OCI-LY1 (cell line): ENCODE data around the gene DTX3.

Experiments used
- H2AFZ ChIP-seq: fragments of 200-600 bp; sonication (generic), shearing (Covaris generic); 2 replicates; pipeline ENCODE4 v1.6.0; 2014; ENCODE audit warnings: antibody characterized with exemption, mild to moderate bottlenecking, low read length
- H3F3A ChIP-seq: fragments of 200-600 bp; sonication (generic), shearing (Covaris generic); 2 replicates; pipeline ENCODE4 v1.6.0; 2014; ENCODE audit warnings: mild to moderate bottlenecking, antibody characterized with exemption, low read length, moderate library complexity; ENCODE audit not compliant: insufficient read depth
- H3K27ac ChIP-seq: fragments of 200-600 bp; sonication (generic); 2 replicates; pipeline ENCODE4 v1.5.1; 2014; ENCODE audit warnings: low read length, mixed run types, mild to moderate bottlenecking, low read depth; ENCODE audit not compliant: poor library complexity, severe bottlenecking
- H3K27me3 ChIP-seq: fragments of 200-600 bp; sonication (generic); 2 replicates; pipeline ENCODE4 v1.6.0; 2014; ENCODE audit warnings: antibody characterized with exemption, mild to moderate bottlenecking, low read length, moderate library complexity; ENCODE audit not compliant: insufficient read depth
- H3K36me3 ChIP-seq: fragments of 200-600 bp; sonication (generic); 2 replicates; pipeline ENCODE4 v1.6.1; 2014; ENCODE audit warnings: mild to moderate bottlenecking, antibody characterized with exemption, low read length, moderate library complexity, mixed read lengths; ENCODE audit not compliant: insufficient read depth
- H3K4me1 ChIP-seq: fragments of 200-600 bp; sonication (generic); 2 replicates; pipeline ENCODE4 v1.5.1; 2014; ENCODE audit warnings: mild to moderate bottlenecking, low read length, moderate library complexity; ENCODE audit not compliant: insufficient read depth, severe bottlenecking
- H3K4me2 ChIP-seq: fragments of 200-600 bp; sonication (generic), shearing (Covaris generic); 2 replicates; pipeline ENCODE4 v1.6.1; 2014; ENCODE audit warnings: low read length
- H3K4me3 ChIP-seq: fragments of 200-600 bp; sonication (generic); 2 replicates; pipeline ENCODE4 v1.5.1; 2014; ENCODE audit warnings: low read length, low read depth, mild to moderate bottlenecking, mixed read lengths; ENCODE audit not compliant: poor library complexity, severe bottlenecking
- H3K79me2 ChIP-seq: fragments of 200-600 bp; shearing (Covaris generic); 2 replicates; pipeline ENCODE4 v1.6.1; 2016; ENCODE audit warnings: mixed run types, low read length, mixed read lengths; ENCODE audit not compliant: insufficient read depth
- H3K9ac ChIP-seq: fragments of 200-600 bp; sonication (generic), shearing (Covaris generic); 2 replicates; pipeline ENCODE4 v1.6.1; 2014; ENCODE audit warnings: mild to moderate bottlenecking, low read length, mixed read lengths
- H3K9me2 ChIP-seq: fragments of 200-600 bp; sonication (generic), shearing (Covaris generic); 2 replicates; pipeline ENCODE4 v1.6.1; 2014; ENCODE audit warnings: low read depth, mild to moderate bottlenecking, low read length, mixed read lengths
- H3K9me3 ChIP-seq: fragments of 200-600 bp; shearing (Covaris generic); 2 replicates; pipeline ENCODE4 v1.6.1; 2014; ENCODE audit warnings: low read length, mixed read lengths
- H4K20me1 ChIP-seq: fragments of 200-600 bp; sonication (generic), shearing (Covaris generic); 2 replicates; pipeline ENCODE4 v1.6.0; 2016; ENCODE audit warnings: mild to moderate bottlenecking, low read length; ENCODE audit not compliant: insufficient read depth
- EZH2 ChIP-seq: fragments of 200-600 bp; sonication (generic), shearing (Covaris generic); IDR thresholded peaks from 2 replicates; pipeline ENCODE4 v1.8.0; 2017; ENCODE audit warnings: borderline replicate concordance, mixed run types, mild to moderate bottlenecking, antibody characterized with exemption, low read length, moderate library complexity, mixed read lengths
- TF ChIP-seq, protein P1 (sequence below): fragments of 200-600 bp; sonication (generic), shearing (Covaris generic); IDR thresholded peaks from 2 replicates; pipeline ENCODE4 v1.5.1; 2017; ENCODE audit warnings: mild to moderate bottlenecking, antibody characterized with exemption, low read length, moderate library complexity, mixed read lengths

Gene DTX3

GRCh38 chr12:57604992-57605810, 577 bp downstream of the DTX3 start:
- peaks cover 16% of the 10 kb centered on the region for H3K4me1 ChIP-seq
- H3K9ac ChIP-seq = peak overlapping the region; percentile 72
- no peaks in the 10 kb centered on the region for H3K9me3 ChIP-seq
- no peaks in the 10 kb centered on the region for H3F3A ChIP-seq
- no peaks in the 10 kb centered on the region for H3K79me2 ChIP-seq
- H4K20me1 ChIP-seq = no peaks in the 10 kb centered on the region
- H3K36me3 ChIP-seq = peaks cover 14% of the 10 kb centered on the region; the same call in 1 of the 2 replicates
- no peaks in the 10 kb centered on the region for H3K9me2 ChIP-seq
- no peak overlapping the region for H2AFZ ChIP-seq
- no peak overlapping the region for H3K27ac ChIP-seq
- H3K4me2 ChIP-seq = peak overlapping the region; percentile 94
- peak overlapping the region; percentile 70 for H3K4me3 ChIP-seq
- TF ChIP-seq, protein P1, sequence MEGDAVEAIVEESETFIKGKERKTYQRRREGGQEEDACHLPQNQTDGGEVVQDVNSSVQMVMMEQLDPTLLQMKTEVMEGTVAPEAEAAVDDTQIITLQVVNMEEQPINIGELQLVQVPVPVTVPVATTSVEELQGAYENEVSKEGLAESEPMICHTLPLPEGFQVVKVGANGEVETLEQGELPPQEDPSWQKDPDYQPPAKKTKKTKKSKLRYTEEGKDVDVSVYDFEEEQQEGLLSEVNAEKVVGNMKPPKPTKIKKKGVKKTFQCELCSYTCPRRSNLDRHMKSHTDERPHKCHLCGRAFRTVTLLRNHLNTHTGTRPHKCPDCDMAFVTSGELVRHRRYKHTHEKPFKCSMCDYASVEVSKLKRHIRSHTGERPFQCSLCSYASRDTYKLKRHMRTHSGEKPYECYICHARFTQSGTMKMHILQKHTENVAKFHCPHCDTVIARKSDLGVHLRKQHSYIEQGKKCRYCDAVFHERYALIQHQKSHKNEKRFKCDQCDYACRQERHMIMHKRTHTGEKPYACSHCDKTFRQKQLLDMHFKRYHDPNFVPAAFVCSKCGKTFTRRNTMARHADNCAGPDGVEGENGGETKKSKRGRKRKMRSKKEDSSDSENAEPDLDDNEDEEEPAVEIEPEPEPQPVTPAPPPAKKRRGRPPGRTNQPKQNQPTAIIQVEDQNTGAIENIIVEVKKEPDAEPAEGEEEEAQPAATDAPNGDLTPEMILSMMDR = no peak
- TF ChIP-seq EZH2 = no peak
- no peaks in the 10 kb centered on the region for H3K27me3 ChIP-seq

DNA sequence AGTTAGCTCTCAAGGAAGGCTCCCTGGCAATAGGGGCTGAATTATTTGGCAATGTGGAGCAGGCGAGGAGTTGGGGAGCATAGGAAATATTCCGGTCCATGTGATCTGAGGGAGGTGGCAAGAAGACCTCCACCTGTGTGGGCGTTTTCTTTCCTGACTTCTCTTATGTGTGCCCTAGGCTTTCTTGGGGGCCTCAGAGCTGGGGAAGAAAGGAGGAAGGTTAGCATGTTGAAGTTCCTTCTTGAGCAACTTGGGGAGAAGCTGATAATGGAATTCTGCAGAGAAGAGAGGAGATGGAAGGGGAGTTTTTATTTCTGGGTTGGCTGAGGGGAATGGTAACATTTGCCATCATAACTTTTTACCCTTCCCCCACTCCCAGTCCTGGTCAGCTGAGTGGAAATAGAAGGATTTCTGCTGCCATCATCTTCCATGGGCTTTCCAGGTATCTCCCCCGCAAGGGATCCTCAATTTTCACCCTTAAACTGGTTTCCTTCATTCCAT, 1.2 kb downstream of the DTX3 start:
- Histone ChIP-seq H3K79me2 (no peaks in the 10 kb centered on the region), H3K9me3 (no peaks in the 10 kb centered on the region), H3K4me1 (peaks cover 16% of the 10 kb centered on the region), H4K20me1 (no peaks in the 10 kb centered on the region), H3K27me3 (no peaks in the 10 kb centered on the region), H3K9ac (no peak overlapping the region; the same call in 1 of the 2 replicates), H3K9me2 (no peaks in the 10 kb centered on the region), H3K27ac (no peak overlapping the region), H3K4me3 (peak overlapping the region; percentile 70), H2AFZ (no peak overlapping the region), H3K4me2 (peak overlapping the region; percentile 94), H3F3A (no peaks in the 10 kb centered on the region), H3K36me3 (peaks cover 14% of the 10 kb centered on the region; the same call in 1 of the 2 replicates)
- TF ChIP-seq, protein P1 = no peak
- no peak for TF ChIP-seq EZH2

GRCh38 chr12:57606399-57606798, 1.8 kb downstream of the DTX3 start:
- Histone ChIP-seq H3K9ac (no peak overlapping the region), H3K9me2 (no peaks in the 10 kb centered on the region), H2AFZ (no peak overlapping the region), H3K27me3 (no peaks in the 10 kb centered on the region), H3K36me3 (peaks cover 13% of the 10 kb centered on the region; the same call in 1 of the 2 replicates), H3K4me1 (peaks cover 16% of the 10 kb centered on the region), H3K27ac (no peak overlapping the region), H3F3A (no peaks in the 10 kb centered on the region), H3K4me2 (no peak overlapping the region), H3K4me3 (no peak overlapping the region), H3K9me3 (no peaks in the 10 kb centered on the region), H3K79me2 (no peaks in the 10 kb centered on the region), H4K20me1 (no peaks in the 10 kb centered on the region)
- no peak for TF ChIP-seq EZH2
- TF ChIP-seq, protein P1 = no peak
